Measurements from ENCODE around the gene PROSER1.

The PROSER1 gene

DNA sequence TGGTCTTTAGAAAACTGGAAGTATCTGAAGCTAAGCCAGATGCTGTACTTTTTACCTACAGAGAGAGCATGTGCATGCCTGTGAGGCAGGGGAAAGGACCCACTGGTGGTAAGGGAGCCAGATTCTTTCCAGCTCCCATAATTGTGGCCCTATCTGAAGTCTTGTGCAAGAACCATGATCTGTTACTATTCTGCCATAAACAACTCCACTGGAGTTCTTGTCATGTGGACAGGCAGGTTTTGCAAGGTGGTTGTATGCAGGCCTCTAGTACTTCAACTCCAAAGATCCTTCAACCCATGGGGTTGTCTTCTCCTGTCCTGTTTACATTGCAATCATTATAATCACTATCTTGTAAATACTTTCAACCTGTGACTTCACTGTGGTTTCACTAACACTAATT is 14.1 kb downstream of the PROSER1 start:
- DNase-seq: no peak

DNA sequence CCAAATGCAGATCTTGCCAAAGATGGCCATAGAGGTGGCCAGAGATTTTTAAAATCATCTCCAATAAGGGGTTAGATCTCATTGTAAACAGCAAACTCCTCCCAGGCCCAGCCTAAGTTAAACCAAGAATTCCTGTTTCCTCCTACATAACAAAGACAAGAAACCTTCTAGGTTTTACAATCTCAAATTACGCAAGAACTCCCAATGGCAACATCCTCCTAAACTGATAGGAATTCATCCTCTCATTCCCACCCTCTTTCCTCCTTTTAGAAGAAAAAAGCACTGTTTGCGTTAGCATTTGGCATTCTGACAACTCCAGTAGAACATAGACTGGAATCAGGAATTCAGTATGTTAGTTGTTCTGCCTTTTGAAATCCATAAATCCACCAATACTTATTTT is 14.6 kb downstream of the PROSER1 start:
- DNase-seq: no peak

DNA sequence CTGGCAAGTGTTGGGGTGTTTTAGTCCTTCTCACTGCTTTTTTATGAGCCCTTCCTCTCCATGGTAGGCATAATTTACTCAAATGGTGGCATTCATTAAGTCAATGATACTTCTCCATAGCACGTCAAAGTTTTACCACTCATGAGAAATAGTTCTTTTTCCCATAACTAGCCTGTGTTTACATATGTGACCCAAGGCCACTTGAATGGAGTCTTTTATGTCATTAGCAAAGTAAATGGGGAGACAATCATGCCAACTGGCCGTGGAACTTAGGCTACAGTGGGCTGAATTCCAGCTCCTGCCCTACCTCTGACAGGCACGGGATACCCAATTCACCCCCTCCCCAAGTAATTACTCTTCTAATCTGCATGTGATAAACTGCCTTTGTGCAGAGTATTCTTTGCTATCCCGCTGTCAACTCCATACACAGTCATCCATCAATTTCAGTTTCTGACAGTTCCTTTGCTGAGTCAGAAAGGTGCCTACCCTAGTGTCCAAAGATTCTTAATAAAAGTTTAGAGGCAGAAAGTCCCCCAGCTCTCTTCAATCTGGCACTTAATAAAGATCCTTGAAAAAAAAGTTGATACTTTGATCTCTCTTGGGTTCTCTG is 16.9 kb downstream of the PROSER1 start:
- DNase-seq: peak; percentile 50

DNA sequence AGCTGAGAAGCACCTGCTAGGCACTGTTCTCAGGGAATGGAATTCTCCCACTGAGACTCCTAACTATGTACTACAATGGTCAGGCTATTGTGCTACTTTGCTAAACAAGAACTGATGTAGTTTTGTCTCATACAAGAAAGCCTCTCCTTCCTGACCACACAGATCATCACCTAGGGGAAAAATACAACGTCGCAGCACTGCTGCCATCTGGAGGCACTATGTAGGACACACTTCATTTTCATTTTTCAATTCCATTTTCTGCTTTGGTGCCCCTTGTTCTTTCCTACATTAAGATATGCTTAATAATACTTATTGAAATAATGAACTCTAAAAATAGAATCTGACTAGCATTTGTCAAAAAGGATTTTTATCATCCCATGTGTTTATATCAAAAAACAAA is 21.1 kb downstream of the PROSER1 start:
- DNase-seq: peak; percentile 9

DNA sequence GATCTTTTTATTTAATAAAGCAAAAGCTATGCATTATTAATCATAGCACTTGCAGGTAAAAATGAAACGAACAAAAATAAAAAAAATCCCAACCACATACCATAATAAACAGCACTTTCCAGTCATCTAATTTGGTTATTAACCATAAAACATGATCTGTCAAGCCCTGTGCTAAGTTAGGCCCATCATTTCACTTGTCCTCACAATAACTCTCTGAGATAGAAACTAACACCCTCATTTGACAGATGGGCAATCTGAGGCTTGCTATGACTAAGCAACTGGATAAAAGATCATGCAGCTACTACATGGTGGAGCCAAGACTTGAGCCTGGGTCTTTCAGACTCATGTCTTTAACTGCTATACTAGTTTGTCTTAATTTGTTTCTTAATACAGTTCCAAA is 21.8 kb downstream of the PROSER1 start:
- no peak for DNase-seq

DNA sequence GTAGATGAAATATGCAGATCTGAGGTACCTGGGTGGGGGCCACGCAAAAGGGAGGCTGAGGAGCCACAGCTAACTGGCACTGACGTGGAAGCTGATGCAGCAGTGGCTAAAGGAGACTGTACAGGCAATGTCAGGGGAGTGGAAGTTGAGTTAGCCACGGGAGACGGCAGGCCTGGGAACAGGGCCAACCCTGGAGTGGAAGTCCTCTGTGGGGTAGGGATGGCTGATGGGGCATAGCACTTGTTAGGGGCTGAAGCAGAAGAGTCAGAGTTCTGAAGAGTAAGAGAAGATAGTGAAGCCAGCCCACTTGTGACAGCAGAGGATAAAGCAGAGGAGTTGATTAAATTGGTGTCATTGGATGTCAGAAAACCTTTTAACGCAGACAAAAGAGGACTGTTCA is 24.4 kb downstream of the PROSER1 start:
- no peak for DNase-seq

DNA sequence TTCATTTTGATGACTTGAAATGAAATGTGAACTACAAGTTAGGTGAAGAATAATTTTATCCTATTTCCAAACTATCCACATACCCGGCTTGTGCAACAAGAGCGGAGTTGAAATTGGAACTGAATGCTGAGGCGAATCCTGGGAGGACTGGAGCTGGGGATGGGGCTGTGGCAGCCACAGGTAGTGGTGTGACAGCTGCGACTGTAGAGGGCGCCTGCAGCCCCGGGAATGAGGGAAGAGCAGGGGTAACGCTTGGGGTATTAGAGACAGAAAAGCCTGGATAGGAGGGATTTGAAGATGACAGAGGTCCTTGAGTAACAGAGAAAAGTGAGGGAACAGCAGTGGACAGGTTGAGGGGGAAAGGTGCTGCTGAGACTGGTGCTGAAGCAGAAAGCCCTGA is 25.3 kb downstream of the PROSER1 start:
- no peak for DNase-seq

DNA sequence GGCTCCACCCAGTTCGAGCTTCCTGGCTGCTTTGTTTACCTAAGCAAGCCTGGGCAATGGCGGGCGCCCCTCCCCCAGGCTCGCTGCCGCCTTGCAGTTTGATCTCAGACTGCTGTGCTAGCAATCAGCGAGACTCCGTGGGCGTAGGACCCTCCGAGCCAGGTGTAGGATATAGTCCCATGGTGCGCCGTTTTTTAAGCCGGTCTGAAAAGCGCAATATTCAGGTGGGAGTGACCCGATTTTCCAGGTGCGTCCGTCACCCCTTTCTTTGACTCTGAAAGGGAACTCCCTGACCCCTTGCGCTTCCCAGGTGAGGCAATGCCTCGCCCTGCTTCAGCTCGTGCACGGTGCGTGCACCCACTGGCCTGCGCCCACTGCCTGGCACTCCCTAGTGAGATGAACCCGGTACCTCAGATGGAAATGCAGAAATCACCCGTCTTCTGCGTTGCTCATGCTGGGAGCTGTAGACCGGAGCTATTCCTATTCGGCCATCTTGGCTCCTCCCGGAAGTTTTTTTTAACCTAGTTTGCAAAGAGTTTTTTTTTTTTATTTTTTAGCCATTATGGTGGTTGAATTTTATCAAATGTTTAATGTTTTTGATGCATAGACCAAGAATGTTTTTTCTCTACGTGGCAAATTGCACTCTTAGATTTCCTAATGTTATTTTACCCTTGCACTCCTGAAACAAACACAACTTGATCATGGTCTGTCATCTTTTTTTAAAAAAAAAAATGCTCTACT is 31.3 kb downstream of the PROSER1 start:
- peak; percentile 0 for DNase-seq

DNA sequence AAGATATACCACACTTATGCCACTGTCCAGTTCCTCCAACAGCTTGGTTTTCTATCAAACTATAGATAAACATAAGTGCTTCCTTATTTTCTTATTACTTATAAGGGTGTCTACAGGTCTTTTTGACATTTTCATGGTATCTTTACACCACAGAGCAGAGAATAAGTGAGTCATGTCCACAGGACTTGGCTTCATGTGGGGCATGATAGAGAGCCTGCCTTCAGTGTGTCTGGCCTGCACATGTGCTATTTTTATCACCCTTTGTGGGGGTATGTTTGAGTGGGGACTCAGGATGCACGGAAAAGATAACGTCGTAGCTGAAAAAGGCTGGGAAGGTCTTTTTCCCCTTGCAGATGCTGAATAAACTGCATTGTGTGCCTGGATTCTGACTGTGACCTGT is 39.1 kb downstream of the PROSER1 start:
- no peak for DNase-seq

DNA sequence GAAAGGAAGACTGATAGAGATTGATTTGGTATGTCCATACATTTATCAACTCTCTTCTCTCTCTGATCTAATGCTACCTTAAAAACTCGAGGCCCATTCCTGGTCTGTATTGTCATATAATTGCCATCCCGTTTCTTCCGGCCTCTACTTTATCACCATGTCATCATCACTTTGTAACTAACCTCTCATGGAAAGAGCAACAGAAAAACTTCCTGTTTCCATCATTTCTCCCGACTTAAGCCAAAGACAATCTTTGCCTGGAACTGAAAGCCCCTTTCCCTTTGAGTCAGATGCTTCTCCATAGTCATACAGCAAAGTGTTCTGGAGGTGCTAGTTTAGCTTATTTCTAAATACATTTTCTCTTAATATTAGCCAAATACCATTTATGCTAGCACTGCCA is 44.5 kb downstream of the PROSER1 start:
- DNase-seq: no peak

DNA sequence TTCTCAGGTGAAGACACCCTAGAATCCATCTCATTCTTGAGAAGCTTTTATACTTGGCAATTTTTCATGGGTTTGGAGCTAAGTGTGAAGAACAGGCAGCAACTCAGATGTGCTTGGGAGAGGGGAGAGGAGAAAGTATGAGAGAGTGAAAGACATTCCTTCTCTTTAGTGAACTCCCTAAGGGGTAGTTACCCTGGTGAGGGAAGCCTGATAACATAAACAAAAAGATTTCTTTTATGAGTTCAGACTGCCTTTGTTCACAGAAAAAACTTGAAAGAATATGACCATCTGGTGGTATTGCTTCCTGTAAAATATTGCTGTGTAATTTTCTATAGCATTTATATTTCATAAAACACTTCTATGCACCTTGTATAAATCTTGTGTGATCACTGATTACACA is 47.2 kb downstream of the PROSER1 start, which contains the start of gene STOML3:
Gene STOML3, minus strand, starts transcription at position 139 of the 400 bp plus-strand sequence. Its CDS starts 110 bp downstream, at position 29.
- DNase-seq: no peak

DNA sequence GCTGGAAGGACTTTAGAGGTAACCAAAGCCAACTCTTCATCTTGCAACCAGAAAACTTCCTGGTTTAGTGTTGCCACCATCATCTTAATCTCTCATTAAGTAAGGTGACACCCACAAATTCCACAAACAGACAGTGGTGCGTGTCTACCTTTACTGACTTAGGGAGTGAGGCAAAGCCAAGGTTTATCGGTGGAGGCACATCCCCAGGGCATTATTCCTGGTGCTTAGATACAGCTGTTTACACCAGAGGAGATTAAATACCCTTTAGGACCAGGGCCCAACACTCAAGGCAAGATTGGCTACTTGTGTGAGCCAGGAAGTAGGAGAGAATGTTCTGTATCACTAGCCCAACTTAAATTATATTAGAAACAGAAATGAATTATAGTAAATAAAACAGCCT is 56.8 kb downstream of the PROSER1 start:
- DNase-seq: no peak

DNA sequence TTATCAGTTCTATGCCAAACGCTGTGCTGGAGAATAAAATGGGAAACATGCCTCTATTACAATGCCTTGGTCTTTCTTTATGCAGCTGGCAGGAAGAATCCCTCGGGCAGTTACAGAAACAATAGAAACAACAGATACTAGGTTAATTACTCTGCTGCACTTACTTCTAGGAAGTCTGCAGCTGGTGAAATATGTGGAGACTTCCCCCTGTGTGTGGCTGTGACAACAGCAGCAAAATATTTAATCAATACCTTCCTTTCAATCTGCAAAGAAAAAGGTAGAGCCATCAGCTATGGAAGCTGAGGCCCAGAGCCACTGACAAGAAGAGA is 57.2 kb downstream of the PROSER1 start:
- DNase-seq: no peak

DNA sequence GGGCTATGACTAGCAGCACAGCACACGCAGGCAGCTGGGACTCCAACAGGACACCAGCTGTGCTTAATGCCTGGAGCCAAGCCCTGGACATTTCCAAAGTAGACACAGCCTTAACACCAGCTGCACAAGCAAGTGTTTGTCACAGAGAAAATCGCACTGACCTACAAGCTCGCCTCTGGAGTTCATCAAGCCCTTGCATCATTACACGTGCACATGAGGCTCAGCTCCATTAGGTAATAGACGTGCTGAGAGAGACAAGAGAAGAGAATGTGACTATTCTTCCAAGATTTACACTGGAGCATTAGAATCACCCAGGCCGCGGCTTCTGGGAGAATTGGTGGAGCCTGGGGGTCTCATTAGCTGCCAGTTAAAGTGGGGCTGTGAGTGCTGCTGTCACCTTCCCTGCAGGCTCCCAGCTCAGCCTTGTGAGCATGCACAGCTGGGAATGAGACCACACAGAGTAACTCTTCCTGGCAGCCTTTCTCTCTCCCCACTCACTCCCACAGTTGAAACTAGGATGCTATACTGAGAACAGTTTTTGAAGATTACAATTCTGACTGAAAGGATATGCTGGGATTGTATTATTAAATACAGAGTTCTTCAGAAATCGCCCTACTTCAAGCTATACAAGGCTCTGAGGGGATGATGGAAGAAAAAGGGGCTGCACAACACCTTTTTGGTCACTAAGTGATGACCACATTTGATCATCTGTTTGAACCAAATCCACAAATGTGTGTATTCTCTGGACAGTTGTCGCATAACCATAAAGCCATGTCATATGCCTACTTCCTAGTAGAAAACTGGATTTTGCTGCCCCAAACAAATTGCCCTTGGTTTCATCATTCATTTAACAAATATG is 57.8 kb downstream of the PROSER1 start:
- DNase-seq: no peak

DNA sequence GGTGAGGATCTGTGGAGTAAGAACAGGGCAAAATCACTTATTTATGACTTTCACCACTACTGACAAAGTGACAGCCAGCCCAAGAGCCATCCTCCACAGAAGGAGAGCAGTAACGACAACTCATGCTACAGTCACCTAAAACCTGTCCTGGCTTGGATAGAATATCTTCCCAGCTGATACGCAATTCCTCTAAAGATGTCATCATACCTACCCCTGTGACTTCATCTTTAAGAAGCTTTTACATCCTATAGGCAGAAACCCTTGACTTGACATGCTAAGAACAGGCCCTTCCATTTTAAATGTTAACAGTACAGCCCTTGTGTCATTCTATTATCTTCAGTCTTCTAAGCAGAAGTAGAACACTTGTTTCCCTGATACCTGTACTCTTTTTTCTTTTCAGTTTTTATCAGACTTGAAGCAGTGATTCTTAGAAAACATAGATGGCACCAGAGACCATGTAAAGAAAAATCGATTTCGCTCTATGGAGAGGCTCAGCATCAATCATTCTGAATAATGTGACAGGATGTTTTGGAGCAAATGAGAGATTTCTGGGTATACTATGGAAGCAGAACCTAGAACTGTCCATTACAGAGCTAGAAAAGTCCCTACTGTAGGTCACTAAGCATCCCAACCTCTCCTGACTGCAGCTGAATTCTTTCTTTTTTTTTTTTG is 67.4 kb downstream of the PROSER1 start:
- no peak for DNase-seq

DNA sequence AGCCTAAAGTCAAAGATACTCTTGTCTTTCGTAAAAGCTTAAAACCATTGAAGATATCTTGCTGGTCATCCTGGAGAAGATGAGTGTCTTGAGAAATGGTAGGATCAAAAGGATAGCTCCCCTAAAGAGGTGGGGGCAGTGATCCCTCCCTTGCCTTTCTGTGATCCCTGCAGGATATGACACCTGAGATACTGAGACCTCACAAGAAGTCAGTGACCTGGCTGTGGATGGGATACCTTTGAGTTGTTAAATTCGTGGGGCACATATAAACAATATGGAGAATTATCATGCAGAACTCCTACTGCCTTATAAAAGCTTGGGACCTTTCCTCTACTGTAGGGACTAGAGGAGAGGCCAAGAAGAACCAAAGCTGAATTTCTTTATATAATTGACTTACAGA is 68.7 kb downstream of the PROSER1 start:
- DNase-seq: no peak

DNA sequence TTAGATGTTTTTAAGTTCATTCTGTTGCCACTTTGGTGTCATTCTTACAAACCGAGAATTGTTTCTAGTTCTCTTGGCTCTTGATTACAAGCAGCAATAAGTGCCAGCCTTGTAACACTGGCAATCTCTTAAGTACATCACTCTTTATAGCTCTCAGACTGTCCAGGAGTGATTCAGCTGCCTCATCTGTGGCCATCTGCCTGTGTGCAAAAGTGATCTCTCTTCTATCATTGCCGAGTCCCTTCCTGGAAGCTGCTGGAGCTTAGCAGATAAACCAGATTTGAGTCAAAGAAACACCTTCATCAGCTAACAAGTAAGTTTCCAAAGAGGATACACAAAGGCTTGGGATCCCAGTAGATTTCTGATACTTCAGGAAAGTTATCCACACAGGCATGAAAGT is 70.4 kb downstream of the PROSER1 start:
- DNase-seq: no peak

DNA sequence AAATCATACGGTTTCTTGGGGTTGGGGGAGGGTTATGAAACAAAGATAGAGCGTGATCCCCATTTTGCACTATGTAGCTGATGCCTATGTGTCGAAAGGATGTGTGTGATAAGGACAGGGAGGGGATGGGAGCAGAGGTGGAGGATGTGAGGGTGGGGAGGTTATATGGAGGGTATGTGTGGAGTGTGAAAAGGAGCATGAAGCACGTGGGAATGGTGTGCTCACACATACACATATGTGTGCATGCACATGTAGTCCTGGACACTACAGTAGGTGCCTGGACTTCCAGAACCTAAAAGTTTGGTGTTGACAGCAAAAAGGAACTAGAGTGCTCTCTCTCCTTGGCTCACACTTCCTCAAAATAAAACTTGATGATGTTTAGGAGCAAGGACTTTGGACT is 72.6 kb downstream of the PROSER1 start:
- no peak for DNase-seq

DNA sequence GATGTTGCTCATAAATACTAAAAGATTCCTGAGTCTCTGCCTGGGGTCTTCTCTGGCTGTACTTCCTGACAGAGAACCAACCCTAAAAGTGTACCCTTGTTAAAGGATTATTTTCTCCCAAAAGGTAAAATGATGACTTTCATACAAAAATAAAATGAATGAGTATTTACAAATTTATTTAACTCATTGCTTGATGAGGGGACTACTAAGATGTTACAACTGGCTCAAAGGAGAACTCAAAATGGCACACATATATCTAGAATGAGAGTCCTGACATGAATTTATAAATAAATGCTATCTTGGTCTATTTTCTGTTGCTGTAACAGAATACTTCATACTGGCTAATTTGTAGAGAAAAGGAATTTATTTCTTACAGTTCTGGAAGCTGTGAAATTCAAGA is 77.7 kb downstream of the PROSER1 start:
- no peak for DNase-seq
